SK-N-MC (cell line): ENCODE measurements around the gene MIA3.

Source experiments
- DNase-seq: peaks from one replicate; pipeline ENCODE4 v3.0.0-alpha.2; 2011; ENCODE audit warnings: low read depth, low spot score
- H3K27ac ChIP-seq: fragments of 200-600 bp; sonication (generic); 2 replicates; pipeline ENCODE4 v1.5.1; 2016; ENCODE audit warnings: mixed run types
- H3K36me3 ChIP-seq: fragments of 200-600 bp; sonication (generic); 2 replicates; pipeline ENCODE4 v1.6.1; 2017; ENCODE audit warnings: antibody characterized with exemption, low read length, mixed read lengths; ENCODE audit not compliant: insufficient read depth
- H3K4me3 ChIP-seq: fragments of 200-600 bp; sonication (generic); 2 replicates; pipeline ENCODE4 v1.5.1; 2016
- H3K9ac ChIP-seq: fragments of 200-600 bp; sonication (generic); 2 replicates; pipeline ENCODE4 v1.8.0; 2017; ENCODE audit warnings: mixed run types, mixed read lengths; ENCODE audit not compliant: insufficient read length
- H3K9me3 ChIP-seq: fragments of 200-600 bp; sonication (generic); 2 replicates; pipeline ENCODE4 v1.6.1; 2017; ENCODE audit warnings: low read depth, mild to moderate bottlenecking, antibody characterized with exemption, low read length, moderate library complexity, mixed read lengths
- EZH2 ChIP-seq: fragments of 200-600 bp; sonication (generic); IDR thresholded peaks from one replicate; pipeline ENCODE4 v1.6.1; 2017; ENCODE audit warnings: antibody characterized with exemption
- FOXP2 ChIP-seq: optimal IDR thresholded peaks from 2 replicates; pipeline ENCODE3; 2011; ENCODE audit warnings: mild to moderate bottlenecking, moderate library complexity; ENCODE audit not compliant: insufficient read depth; ENCODE audit errors: extremely low read length, control extremely low read depth
- POLR2AphosphoS5 ChIP-seq: IDR thresholded peaks from 2 replicates; pipeline ENCODE4 v1.6.1; 2012; ENCODE audit warnings: mild to moderate bottlenecking, low read depth, low read length, borderline replicate concordance

The MIA3 gene, protein sequence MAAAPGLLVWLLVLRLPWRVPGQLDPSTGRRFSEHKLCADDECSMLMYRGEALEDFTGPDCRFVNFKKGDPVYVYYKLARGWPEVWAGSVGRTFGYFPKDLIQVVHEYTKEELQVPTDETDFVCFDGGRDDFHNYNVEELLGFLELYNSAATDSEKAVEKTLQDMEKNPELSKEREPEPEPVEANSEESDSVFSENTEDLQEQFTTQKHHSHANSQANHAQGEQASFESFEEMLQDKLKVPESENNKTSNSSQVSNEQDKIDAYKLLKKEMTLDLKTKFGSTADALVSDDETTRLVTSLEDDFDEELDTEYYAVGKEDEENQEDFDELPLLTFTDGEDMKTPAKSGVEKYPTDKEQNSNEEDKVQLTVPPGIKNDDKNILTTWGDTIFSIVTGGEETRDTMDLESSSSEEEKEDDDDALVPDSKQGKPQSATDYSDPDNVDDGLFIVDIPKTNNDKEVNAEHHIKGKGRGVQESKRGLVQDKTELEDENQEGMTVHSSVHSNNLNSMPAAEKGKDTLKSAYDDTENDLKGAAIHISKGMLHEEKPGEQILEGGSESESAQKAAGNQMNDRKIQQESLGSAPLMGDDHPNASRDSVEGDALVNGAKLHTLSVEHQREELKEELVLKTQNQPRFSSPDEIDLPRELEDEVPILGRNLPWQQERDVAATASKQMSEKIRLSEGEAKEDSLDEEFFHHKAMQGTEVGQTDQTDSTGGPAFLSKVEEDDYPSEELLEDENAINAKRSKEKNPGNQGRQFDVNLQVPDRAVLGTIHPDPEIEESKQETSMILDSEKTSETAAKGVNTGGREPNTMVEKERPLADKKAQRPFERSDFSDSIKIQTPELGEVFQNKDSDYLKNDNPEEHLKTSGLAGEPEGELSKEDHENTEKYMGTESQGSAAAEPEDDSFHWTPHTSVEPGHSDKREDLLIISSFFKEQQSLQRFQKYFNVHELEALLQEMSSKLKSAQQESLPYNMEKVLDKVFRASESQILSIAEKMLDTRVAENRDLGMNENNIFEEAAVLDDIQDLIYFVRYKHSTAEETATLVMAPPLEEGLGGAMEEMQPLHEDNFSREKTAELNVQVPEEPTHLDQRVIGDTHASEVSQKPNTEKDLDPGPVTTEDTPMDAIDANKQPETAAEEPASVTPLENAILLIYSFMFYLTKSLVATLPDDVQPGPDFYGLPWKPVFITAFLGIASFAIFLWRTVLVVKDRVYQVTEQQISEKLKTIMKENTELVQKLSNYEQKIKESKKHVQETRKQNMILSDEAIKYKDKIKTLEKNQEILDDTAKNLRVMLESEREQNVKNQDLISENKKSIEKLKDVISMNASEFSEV (N-terminal part only)

GRCh38 chr1:222618001-222618879 is at the start of gene MIA3:
Gene MIA3, plus strand, starts transcription at chr1:222618097. Its CDS starts 14 bp downstream, at chr1:222618111.
- Histone ChIP-seq H3K9me3 (no peaks in the 10 kb centered on the region), H3K27ac (no peak within 1 kb of the TSS), H3K4me3 (peak within 1 kb of the TSS; percentile 85), H3K9ac (peak within 1 kb of the TSS; percentile 79), H3K36me3 (peaks cover 4% of the 10 kb centered on the region; the same call in 1 of the 2 replicates)
- TF ChIP-seq FOXP2: no peak
- TF ChIP-seq EZH2: no peak
- peak; percentile 81 for TF ChIP-seq POLR2AphosphoS5
- DNase-seq: no peak

GRCh38 chr1:222570837-222571236 is 47.1 kb upstream of the MIA3 start:
- TF ChIP-seq POLR2AphosphoS5 (no peak), EZH2 (no peak), FOXP2 (no peak)
- no peaks in the 10 kb centered on the region; the same call in 1 of the 2 replicates for H3K9me3 ChIP-seq
- DNase-seq: no peak
- H3K4me3 ChIP-seq: no peak overlapping the region
- H3K9ac ChIP-seq: no peak overlapping the region
- H3K36me3 ChIP-seq: peaks cover 77% of the 10 kb centered on the region
- no peak overlapping the region for H3K27ac ChIP-seq

DNA sequence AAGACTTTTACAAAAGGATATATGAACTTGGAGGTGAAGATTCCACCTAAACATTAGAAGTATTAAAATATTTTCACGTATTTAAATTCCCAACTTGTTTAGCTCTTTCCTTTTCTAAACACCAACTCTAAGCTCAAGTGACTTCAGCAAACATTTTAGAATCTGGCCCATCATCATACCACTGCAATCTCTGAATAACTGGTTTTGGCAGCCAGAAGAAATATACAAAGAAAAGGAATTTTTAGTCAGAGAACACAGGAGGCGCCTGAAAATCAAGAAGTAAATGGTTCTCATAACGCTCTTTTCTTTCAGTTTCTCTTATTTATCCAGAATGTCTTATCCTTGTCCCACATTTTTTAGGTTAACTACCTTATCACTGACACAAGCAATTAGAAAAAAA is 38.6 kb upstream of the MIA3 start:
- DNase-seq: no peak
- no peak for TF ChIP-seq POLR2AphosphoS5
- no peak for TF ChIP-seq FOXP2
- TF ChIP-seq EZH2: no peak
- H3K36me3 ChIP-seq: peaks cover 53% of the 10 kb centered on the region

DNA sequence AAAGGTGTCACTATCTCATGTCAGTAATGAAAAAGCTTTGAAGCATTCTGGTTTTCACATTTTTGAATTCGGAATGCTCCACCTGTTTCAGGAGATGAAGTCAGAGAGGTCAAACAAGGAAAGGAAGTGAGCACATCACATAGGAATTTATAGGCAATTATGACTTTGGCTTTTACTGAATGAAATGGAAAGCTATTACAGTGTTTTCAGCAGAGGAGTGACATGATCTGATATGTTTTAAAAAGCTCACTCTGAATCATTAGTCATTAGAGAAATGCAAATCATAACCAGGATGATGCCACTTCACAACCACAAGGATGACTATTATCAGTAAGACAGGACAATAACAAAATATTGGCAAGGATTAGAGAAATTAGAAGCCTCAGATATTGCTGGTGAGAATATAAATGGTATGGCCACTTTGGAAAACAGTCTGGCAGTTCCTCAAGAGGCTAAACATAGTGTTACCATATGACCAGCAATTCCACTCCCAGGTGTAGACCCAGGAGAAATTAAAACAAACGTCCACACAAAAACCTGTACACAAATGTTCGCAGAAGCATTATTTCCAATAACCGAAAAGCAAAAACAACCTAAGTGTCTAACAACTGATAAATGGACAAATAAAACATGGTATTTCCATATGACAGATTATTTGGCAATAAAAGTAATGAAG is 35.7 kb upstream of the MIA3 start:
- TF ChIP-seq POLR2AphosphoS5 (no peak), EZH2 (no peak), FOXP2 (no peak)
- no peak for DNase-seq
- Histone ChIP-seq H3K9ac (no peak overlapping the region), H3K4me3 (no peak overlapping the region), H3K27ac (no peak overlapping the region), H3K36me3 (peaks cover 57% of the 10 kb centered on the region), H3K9me3 (no peaks in the 10 kb centered on the region)

More for the DNA sequence above, 38.6 kb upstream of the MIA3 start:
- Histone ChIP-seq H3K9ac (no peak overlapping the region), H3K27ac (no peak overlapping the region), H3K9me3 (no peaks in the 10 kb centered on the region), H3K4me3 (no peak overlapping the region)

GRCh38 chr1:222583079-222583478 is 34.8 kb upstream of the MIA3 start:
- DNase-seq: no peak
- peaks cover 61% of the 10 kb centered on the region for H3K36me3 ChIP-seq
- H3K27ac ChIP-seq: no peak overlapping the region
- H3K4me3 ChIP-seq: no peak overlapping the region
- TF ChIP-seq EZH2 (no peak), POLR2AphosphoS5 (no peak), FOXP2 (no peak)
- H3K9ac ChIP-seq: no peak overlapping the region
- H3K9me3 ChIP-seq: no peaks in the 10 kb centered on the region

DNA sequence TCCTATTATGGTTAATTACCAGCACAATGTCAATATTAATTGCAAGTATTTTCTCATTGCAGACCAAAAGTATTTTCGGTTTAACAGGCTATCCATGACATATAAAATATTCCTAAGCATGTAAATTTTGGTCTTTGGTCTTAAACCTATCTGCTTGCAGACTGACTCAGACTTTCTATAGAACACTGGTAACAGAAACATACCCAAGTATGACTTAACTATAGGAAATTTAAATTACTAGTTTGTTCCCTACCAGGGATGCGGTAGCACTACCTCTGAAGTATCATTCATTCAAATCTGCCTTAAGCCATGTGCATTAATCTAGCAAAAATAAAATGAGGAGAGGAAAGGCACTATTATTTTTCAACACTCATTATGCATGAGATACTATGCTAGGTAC is 31.1 kb upstream of the MIA3 start:
- no peak overlapping the region for H3K4me3 ChIP-seq
- peaks cover 57% of the 10 kb centered on the region for H3K36me3 ChIP-seq
- H3K27ac ChIP-seq: no peak overlapping the region
- H3K9ac ChIP-seq: no peak overlapping the region
- no peaks in the 10 kb centered on the region for H3K9me3 ChIP-seq
- TF ChIP-seq POLR2AphosphoS5 (no peak), FOXP2 (no peak), EZH2 (no peak)
- DNase-seq: no peak

DNA sequence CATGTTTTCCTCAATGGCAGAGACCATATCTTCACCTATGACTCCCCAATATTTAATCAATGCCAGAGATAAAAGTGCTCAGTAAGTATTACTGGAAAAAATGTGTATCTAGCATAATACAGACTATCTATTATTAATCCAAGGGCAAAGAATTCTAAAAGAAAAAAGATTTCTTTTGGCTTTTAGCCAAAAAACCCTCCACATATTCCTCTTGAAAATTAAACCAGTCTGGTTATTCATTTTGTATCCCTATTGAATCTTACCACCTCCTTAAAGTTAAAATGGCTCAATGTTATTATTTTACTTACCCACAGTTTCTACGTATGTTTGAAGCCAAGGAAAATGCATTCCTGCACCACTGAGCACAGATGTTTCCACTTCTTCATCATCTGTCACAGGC is 29.8 kb upstream of the MIA3 start:
- no peak overlapping the region for H3K27ac ChIP-seq
- no peaks in the 10 kb centered on the region for H3K9me3 ChIP-seq
- H3K4me3 ChIP-seq: peak overlapping the region; percentile 98; the same call in 1 of the 2 replicates
- peaks cover 44% of the 10 kb centered on the region for H3K36me3 ChIP-seq
- TF ChIP-seq FOXP2: no peak
- no peak for TF ChIP-seq POLR2AphosphoS5
- TF ChIP-seq EZH2: no peak
- no peak for DNase-seq
- peak overlapping the region; percentile 78 for H3K9ac ChIP-seq
